Kidney (tissue), 14 donors: ENCODE measurements around the gene GALNS. TPM values are rescaled to one million over a fixed set of nuclear protein-coding genes. Genes with fewer than 3 reads are reported as not detected.

Source experiments
- DNase-seq, 5 donors: peaks; one replicate each; pipeline ENCODE4 v3.0.0-alpha.2; 2013 to 2020
- FAIRE-seq: peaks from 2 replicates; lab custom pipeline; 2012; peaks lifted over from hg19 to GRCh38; lab: Jason Lieb, UNC
- H3K27ac ChIP-seq, 2 donors: one replicate each; pipeline ENCODE4 v1.7.0; 2013; ENCODE audit warnings: low read depth in 2 of 2, low read length in 2 of 2, inconsistent platforms in 1 of 2
- H3K27me3 ChIP-seq: one replicate; pipeline ENCODE4 v1.7.1; 2013; ENCODE audit warnings: low read length, inconsistent platforms; ENCODE audit not compliant: control insufficient read depth, insufficient read depth
- H3K36me3 ChIP-seq, 3 donors: one replicate each; pipeline versions ENCODE4 v1.7.0 to v1.7.1; 2013; ENCODE audit warnings: low read length in 3 of 3, control low read depth in 1 of 3, inconsistent platforms in 1 of 3; ENCODE audit not compliant: insufficient read depth in 3 of 3, control insufficient read depth in 2 of 3
- H3K4me1 ChIP-seq, 3 donors: one replicate each; pipeline versions ENCODE4 v1.7.0 to v1.7.1; 2013; ENCODE audit warnings: low read length in 3 of 3, inconsistent platforms in 1 of 3, low read depth in 1 of 3; ENCODE audit not compliant: control insufficient read depth in 2 of 3, insufficient read depth in 2 of 3
- H3K4me3 ChIP-seq, 3 donors: one replicate each; pipeline versions ENCODE4 v1.7.0 to v1.8.1; 2013; ENCODE audit warnings: low read length in 3 of 3, control low read depth in 1 of 3, inconsistent platforms in 1 of 3
- H3K9ac ChIP-seq, 3 donors: one replicate each; pipeline versions ENCODE4 v1.7.0 to v1.7.1; 2013; ENCODE audit warnings: low read length in 3 of 3, control low read depth in 1 of 3, inconsistent platforms in 1 of 3
- H3K9me3 ChIP-seq, 3 donors: one replicate each; pipeline versions ENCODE4 v1.7.0 to v1.7.1; 2013; ENCODE audit warnings: low read length in 3 of 3, control low read depth in 1 of 3, inconsistent platforms in 1 of 3; ENCODE audit not compliant: control insufficient read depth in 2 of 3, insufficient read depth in 1 of 3
- CTCF ChIP-seq: IDR thresholded peaks from 3 replicates; pipeline ENCODE4 v1.5.1; 2012; ENCODE audit warnings: mild to moderate bottlenecking, moderate library complexity, borderline replicate concordance; ENCODE audit not compliant: insufficient read depth; ENCODE audit errors: extremely low read depth
- intact Hi-C: fragments of 100-400 bp; cut with DNase I; formaldehyde crosslinking; loops from one replicate; pipeline ENCODE4 v1.11.1; 2022
- polyA plus RNA-seq: library from polyadenylated mRNA; stranded (reverse); fragments of 350-450 nt; fragmentation: Illumina TruSeq; extraction: RNeasy Lipid Tissue Mini Kit (QIAGEN cat#74804); gene quantifications from one replicate; pipeline ENCODE4 v1.2.3, GENCODE V29; 2014; ENCODE audit warnings: low read depth, low replicate concordance; ENCODE audit not compliant: insufficient read depth
- total RNA-seq: library from RNA; stranded (reverse); fragmentation: NEBNext Ultra II Directional; extraction: Animal tissue kit (Norgen Biotek cat#: 25700); gene quantifications from one replicate; pipeline ENCODE4 v1.2.1, GENCODE V29; 2021
- donor health status: control.
- donor health status: control.
- donor health status: control.
- donor health status: control.
- donor health status: control.
- donor health status: DM: yes; HTN: yes; CAD: no.
- donor health status: Normal renal cell carcinoma (clear cell type).

GALNS gene
- total and polyA plus RNA-seq, 2 donors from 2014 or later = 15.8 to 37.2 TPM

- Histone ChIP-seq H3K4me3 (no peak overlapping the region), H3K9ac (no peak overlapping the region)
These were observed 1.6 kb downstream of the GALNS start for GRCh38 chr16:88855176-88855575.

DNA sequence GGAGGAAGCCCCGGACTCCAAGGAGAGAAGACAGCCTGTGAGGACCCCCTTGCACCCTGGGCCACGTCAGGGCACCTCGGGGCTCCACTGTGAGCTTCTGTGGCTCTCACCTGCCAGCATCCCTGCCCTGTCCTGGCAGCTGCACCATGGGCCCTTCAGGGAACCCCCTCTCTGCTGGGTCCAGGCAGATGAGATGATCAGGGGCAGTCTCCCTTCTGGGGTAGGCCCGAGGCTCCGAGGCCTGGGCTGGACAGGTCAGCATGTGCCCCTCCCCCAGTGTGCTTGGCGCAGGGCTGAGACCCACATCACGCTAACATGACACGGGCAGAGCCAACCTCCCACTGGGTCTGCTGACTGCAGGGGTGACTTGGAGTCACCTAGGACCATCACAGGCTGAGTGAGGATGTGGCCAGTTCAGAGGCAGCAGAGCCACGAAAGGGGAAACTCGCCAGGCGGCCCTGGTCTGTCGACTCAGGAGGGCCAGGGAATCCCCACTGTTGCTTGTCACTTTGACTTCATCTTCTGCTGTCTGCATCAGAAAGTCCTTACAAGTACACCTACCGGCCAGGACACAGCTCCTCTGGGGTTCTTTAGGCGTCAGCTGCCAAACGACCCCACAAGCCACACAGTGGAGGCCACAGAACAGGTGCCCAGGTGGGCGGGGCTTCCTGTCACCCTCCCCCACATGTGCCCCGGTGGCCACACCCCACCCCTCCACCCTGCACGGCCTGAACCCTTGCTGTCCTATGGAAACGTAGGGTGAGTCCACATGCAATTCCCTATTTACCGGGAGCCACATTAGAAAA, 2.2 kb downstream of the GALNS start:
- no peak for FAIRE-seq

More at GRCh38 chr16:88855176-88855575, 1.6 kb downstream of the GALNS start:
- peaks cover 0 to 14% (median 3%) of the 10 kb centered on the region in 3 donors for H3K4me1 ChIP-seq
- no peak for FAIRE-seq
- no peak for DNase-seq
- TF ChIP-seq CTCF = no peak
- peaks cover 2 to 12% (median 3%) of the 10 kb centered on the region in 3 donors for H3K36me3 ChIP-seq
- H3K27me3 ChIP-seq = no peaks in the 10 kb centered on the region
- intact Hi-C loops = no loop called here
- H3K27ac ChIP-seq = no peak overlapping the region
- H3K9me3 ChIP-seq = no peaks in the 10 kb centered on the region

GRCh38 chr16:88853325-88853941, 3.3 kb downstream of the GALNS start:
- no peak for TF ChIP-seq CTCF
- DNase-seq = no peak
- H3K4me1 ChIP-seq = peaks cover 0 to 14% (median 3%) of the 10 kb centered on the region in 3 donors
- intact Hi-C loops = no loop called here
- FAIRE-seq = no peak
- no peaks in the 10 kb centered on the region for H3K27me3 ChIP-seq
- H3K9me3 ChIP-seq = no peaks in the 10 kb centered on the region
- no peak overlapping the region for H3K4me3 ChIP-seq
- H3K9ac ChIP-seq = no peak overlapping the region
- no peak overlapping the region for H3K27ac ChIP-seq
- no peaks in the 10 kb centered on the region for H3K36me3 ChIP-seq

More for the DNA sequence above, 2.2 kb downstream of the GALNS start:
- no peaks in the 10 kb centered on the region for H3K27me3 ChIP-seq
- no peaks in the 10 kb centered on the region for H3K9me3 ChIP-seq
- TF ChIP-seq CTCF = no peak
- H3K4me3 ChIP-seq = no peak overlapping the region
- intact Hi-C loops = no loop called here
- H3K9ac ChIP-seq = no peak overlapping the region
- H3K4me1 ChIP-seq = peaks cover 0 to 14% (median 3%) of the 10 kb centered on the region in 3 donors
- H3K27ac ChIP-seq = no peak overlapping the region
- DNase-seq = no peak
- H3K36me3 ChIP-seq = peaks cover 0 to 6% (median 1%) of the 10 kb centered on the region in 3 donors
